ENCODE results near the gene MCL1. TPM values are rescaled to one million over a fixed set of nuclear protein-coding genes. Genes with fewer than 3 reads are reported as not detected.

The MCL1 gene
- 117 TPM for polyA plus RNA-seq (2013, experiment 1 of 2)
- 117 TPM for polyA plus RNA-seq (2013, experiment 2 of 2)

GRCh38 chr1:150579110-150579944 lies at the start of gene MCL1:
Gene MCL1, minus strand, starts transcription at chr1:150579610. Its CDS starts 80 bp downstream, at chr1:150579530.
- Histone ChIP-seq H2AFZ (ENCODE audit: low read length) (peak within 1 kb of the TSS; percentile 74), H3K14ac (ENCODE audit: low read length) (peak within 1 kb of the TSS; percentile 32), H2AK5ac (ENCODE audit: low read depth, low read length) (peak within 1 kb of the TSS; percentile 61), H3K9me3 (replicated peaks in 1 of 2; ENCODE audit: control insufficient read depth in 2 of 2, insufficient read depth in 1 of 2, low read depth in 1 of 2, low read length in 2 of 2) (no peaks in the 10 kb centered on the region), H3K4ac (ENCODE audit: low read length) (no peak within 1 kb of the TSS), H3K4me3 (ENCODE audit: low read length in 2 of 2) (peak within 1 kb of the TSS; percentile 95 to 96), H3K23ac (ENCODE audit: low read depth, low read length, poor library complexity) (peak within 1 kb of the TSS; percentile 94), H3K9ac (ENCODE audit: low read depth, low read length, poor library complexity) (peak within 1 kb of the TSS; percentile 94), H3K79me1 (ENCODE audit: low read depth, low read length) (no peaks in the 10 kb centered on the region), H3K36me3 (replicated peaks in 1 of 2; ENCODE audit: control insufficient read depth in 2 of 2, insufficient read depth in 2 of 2, low read length in 2 of 2) (peaks cover 12 to 46% of the 10 kb centered on the region in 2 donors), H3K4me2 (ENCODE audit: insufficient read depth, low read length, poor library complexity, severe bottlenecking) (peak within 1 kb of the TSS; percentile 51), H3K4me1 (ENCODE audit: control insufficient read depth in 2 of 2, insufficient read depth in 1 of 2, low read depth in 1 of 2, low read length in 2 of 2) (peaks cover 8 to 15% of the 10 kb centered on the region in 2 donors), H4K91ac (ENCODE audit: low read depth, low read length, poor library complexity) (no peak within 1 kb of the TSS), H3K18ac (ENCODE audit: low read length) (peak within 1 kb of the TSS; percentile 99), H4K8ac (ENCODE audit: low read depth, low read length) (no peak within 1 kb of the TSS), H2BK120ac (ENCODE audit: low read depth, low read length) (no peak within 1 kb of the TSS), H3K27me3 (ENCODE audit: control insufficient read depth in 3 of 3, insufficient read depth in 3 of 3, low read depth in 1 of 3, low read length in 3 of 3) (no peaks in the 10 kb centered on the region), H2BK5ac (ENCODE audit: low read length) (peak within 1 kb of the TSS; percentile 96), H2BK12ac (ENCODE audit: low read length) (no peak within 1 kb of the TSS), H3K27ac (replicated peaks; ENCODE audit: low read length) (peak within 1 kb of the TSS; percentile 100), H2BK15ac (ENCODE audit: low read length) (peak within 1 kb of the TSS; percentile 2)
- DNase-seq (ENCODE audit: low spot score): peak; percentile 95
- WGBS, 2 donors (ENCODE audit: extremely low coverage in 2 of 2, insufficient read length in 2 of 2, insufficient replicate concordance in 1 of 2): no CpG with 5 or more reads among the region's 94 CpGs

GRCh38 chr1:150628766-150629114 lies 49.3 kb upstream of the MCL1 start:
- H3K36me3 ChIP-seq (replicated peaks in 1 of 2; ENCODE audit: control insufficient read depth in 2 of 2, insufficient read depth in 2 of 2, low read length in 2 of 2): peaks cover 22 to 42% of the 10 kb centered on the region in 2 donors
- no peak overlapping the region for H2BK5ac ChIP-seq (ENCODE audit: low read length)
- no peak overlapping the region for H2BK120ac ChIP-seq (ENCODE audit: low read depth, low read length)
- H4K8ac ChIP-seq (ENCODE audit: low read depth, low read length): no peak overlapping the region
- no peak overlapping the region for H3K4ac ChIP-seq (ENCODE audit: low read length)
- H3K27ac ChIP-seq (replicated peaks; ENCODE audit: low read length): no peak overlapping the region
- H3K14ac ChIP-seq (ENCODE audit: low read length): no peak overlapping the region
- H3K4me1 ChIP-seq (ENCODE audit: control insufficient read depth in 2 of 2, insufficient read depth in 1 of 2, low read depth in 1 of 2, low read length in 2 of 2): peaks cover 5 to 6% of the 10 kb centered on the region in 2 donors
- H3K79me1 ChIP-seq (ENCODE audit: low read depth, low read length): peaks cover 2% of the 10 kb centered on the region
- H3K9ac ChIP-seq (ENCODE audit: low read depth, low read length, poor library complexity): no peak overlapping the region
- H2AFZ ChIP-seq (ENCODE audit: low read length): peak overlapping the region; percentile 14
- WGBS, 2 donors (ENCODE audit: extremely low coverage in 2 of 2, insufficient read length in 2 of 2, insufficient replicate concordance in 1 of 2): no CpG with 5 or more reads among the region's 9 CpGs
- H2AK5ac ChIP-seq (ENCODE audit: low read depth, low read length): no peak overlapping the region
- no peak overlapping the region for H4K91ac ChIP-seq (ENCODE audit: low read depth, low read length, poor library complexity)
- H3K18ac ChIP-seq (ENCODE audit: low read length): no peak overlapping the region
- H3K23ac ChIP-seq (ENCODE audit: low read depth, low read length, poor library complexity): no peak overlapping the region
- H3K4me2 ChIP-seq (ENCODE audit: insufficient read depth, low read length, poor library complexity, severe bottlenecking): peak overlapping the region; percentile 67
- H2BK12ac ChIP-seq (ENCODE audit: low read length): no peak overlapping the region
- no peaks in the 10 kb centered on the region for H3K27me3 ChIP-seq (ENCODE audit: control insufficient read depth in 3 of 3, insufficient read depth in 3 of 3, low read depth in 1 of 3, low read length in 3 of 3)
- H3K4me3 ChIP-seq (ENCODE audit: low read length in 2 of 2): peak overlapping the region; percentile 67 to 92
- H3K9me3 ChIP-seq (replicated peaks in 1 of 2; ENCODE audit: control insufficient read depth in 2 of 2, insufficient read depth in 1 of 2, low read depth in 1 of 2, low read length in 2 of 2): no peaks in the 10 kb centered on the region
- no peak for DNase-seq (ENCODE audit: low spot score)
- no peak overlapping the region for H2BK15ac ChIP-seq (ENCODE audit: low read length)

GRCh38 chr1:150627826-150628410 lies 48.5 kb upstream of the MCL1 start:
- H2BK15ac ChIP-seq (ENCODE audit: low read length): no peak overlapping the region
- H3K23ac ChIP-seq (ENCODE audit: low read depth, low read length, poor library complexity): no peak overlapping the region
- no peak overlapping the region for H2AK5ac ChIP-seq (ENCODE audit: low read depth, low read length)
- H2AFZ ChIP-seq (ENCODE audit: low read length): no peak overlapping the region
- H3K18ac ChIP-seq (ENCODE audit: low read length): no peak overlapping the region
- no peak overlapping the region for H4K91ac ChIP-seq (ENCODE audit: low read depth, low read length, poor library complexity)
- no peak overlapping the region for H3K14ac ChIP-seq (ENCODE audit: low read length)
- H3K4ac ChIP-seq (ENCODE audit: low read length): no peak overlapping the region
- no peak overlapping the region for H3K27ac ChIP-seq (replicated peaks; ENCODE audit: low read length)
- peak overlapping the region in 1 of 2 donors; percentile 67 for H3K4me3 ChIP-seq (ENCODE audit: low read length in 2 of 2)
- no peaks in the 10 kb centered on the region for H3K27me3 ChIP-seq (ENCODE audit: control insufficient read depth in 3 of 3, insufficient read depth in 3 of 3, low read depth in 1 of 3, low read length in 3 of 3)
- WGBS, 2 donors (ENCODE audit: extremely low coverage in 2 of 2, insufficient read length in 2 of 2, insufficient replicate concordance in 1 of 2): no CpG with 5 or more reads among the region's 5 CpGs
- DNase-seq (ENCODE audit: low spot score): no peak
- peaks cover 5 to 6% of the 10 kb centered on the region in 2 donors for H3K4me1 ChIP-seq (ENCODE audit: control insufficient read depth in 2 of 2, insufficient read depth in 1 of 2, low read depth in 1 of 2, low read length in 2 of 2)
- no peak overlapping the region for H2BK12ac ChIP-seq (ENCODE audit: low read length)
- H3K36me3 ChIP-seq (replicated peaks in 1 of 2; ENCODE audit: control insufficient read depth in 2 of 2, insufficient read depth in 2 of 2, low read length in 2 of 2): peaks cover 25 to 50% of the 10 kb centered on the region in 2 donors
- H2BK120ac ChIP-seq (ENCODE audit: low read depth, low read length): no peak overlapping the region
- no peak overlapping the region for H3K9ac ChIP-seq (ENCODE audit: low read depth, low read length, poor library complexity)
- no peaks in the 10 kb centered on the region for H3K9me3 ChIP-seq (replicated peaks in 1 of 2; ENCODE audit: control insufficient read depth in 2 of 2, insufficient read depth in 1 of 2, low read depth in 1 of 2, low read length in 2 of 2)
- H3K79me1 ChIP-seq (ENCODE audit: low read depth, low read length): peaks cover 2% of the 10 kb centered on the region
- no peak overlapping the region for H2BK5ac ChIP-seq (ENCODE audit: low read length)
- no peak overlapping the region for H4K8ac ChIP-seq (ENCODE audit: low read depth, low read length)
- no peak overlapping the region for H3K4me2 ChIP-seq (ENCODE audit: insufficient read depth, low read length, poor library complexity, severe bottlenecking)

GRCh38 chr1:150626150-150626549 lies 46.7 kb upstream of the MCL1 start:
- H2BK15ac ChIP-seq (ENCODE audit: low read length): no peak overlapping the region
- H3K4ac ChIP-seq (ENCODE audit: low read length): no peak overlapping the region
- no peak overlapping the region for H4K91ac ChIP-seq (ENCODE audit: low read depth, low read length, poor library complexity)
- H2AFZ ChIP-seq (ENCODE audit: low read length): no peak overlapping the region
- no peak overlapping the region for H3K14ac ChIP-seq (ENCODE audit: low read length)
- H3K23ac ChIP-seq (ENCODE audit: low read depth, low read length, poor library complexity): no peak overlapping the region
- peaks cover 2% of the 10 kb centered on the region for H3K79me1 ChIP-seq (ENCODE audit: low read depth, low read length)
- H3K4me2 ChIP-seq (ENCODE audit: insufficient read depth, low read length, poor library complexity, severe bottlenecking): no peak overlapping the region
- H3K36me3 ChIP-seq (replicated peaks in 1 of 2; ENCODE audit: control insufficient read depth in 2 of 2, insufficient read depth in 2 of 2, low read length in 2 of 2): peaks cover 28 to 67% of the 10 kb centered on the region in 2 donors
- DNase-seq (ENCODE audit: low spot score): no peak
- H2BK12ac ChIP-seq (ENCODE audit: low read length): no peak overlapping the region
- WGBS, 2 donors (ENCODE audit: extremely low coverage in 2 of 2, insufficient read length in 2 of 2, insufficient replicate concordance in 1 of 2): no CpG with 5 or more reads among the region's 2 CpGs
- H4K8ac ChIP-seq (ENCODE audit: low read depth, low read length): no peak overlapping the region
- H3K9me3 ChIP-seq (replicated peaks in 1 of 2; ENCODE audit: control insufficient read depth in 2 of 2, insufficient read depth in 1 of 2, low read depth in 1 of 2, low read length in 2 of 2): no peaks in the 10 kb centered on the region
- H2BK120ac ChIP-seq (ENCODE audit: low read depth, low read length): no peak overlapping the region
- peaks cover 5 to 6% of the 10 kb centered on the region in 2 donors for H3K4me1 ChIP-seq (ENCODE audit: control insufficient read depth in 2 of 2, insufficient read depth in 1 of 2, low read depth in 1 of 2, low read length in 2 of 2)
- H2AK5ac ChIP-seq (ENCODE audit: low read depth, low read length): no peak overlapping the region
- no peak overlapping the region for H3K18ac ChIP-seq (ENCODE audit: low read length)
- H3K4me3 ChIP-seq (ENCODE audit: low read length in 2 of 2): no peak overlapping the region
- H3K27ac ChIP-seq (replicated peaks; ENCODE audit: low read length): no peak overlapping the region
- H3K9ac ChIP-seq (ENCODE audit: low read depth, low read length, poor library complexity): no peak overlapping the region
- no peaks in the 10 kb centered on the region for H3K27me3 ChIP-seq (ENCODE audit: control insufficient read depth in 3 of 3, insufficient read depth in 3 of 3, low read depth in 1 of 3, low read length in 3 of 3)
- no peak overlapping the region for H2BK5ac ChIP-seq (ENCODE audit: low read length)

Measured in neuronal stem cell (in vitro differentiated cells).